ENCODE data around the gene BMF.
A peak's percentile ranks its signal among the peaks of the same experiment; 100 is the strongest.

The BMF gene

GRCh38 chr15:40047415-40048210 lies 61.1 kb downstream of the BMF start:
- DNase-seq: no peak

GRCh38 chr15:40046721-40047414 lies 61.8 kb downstream of the BMF start:
- DNase-seq: no peak

GRCh38 chr15:40045572-40046217 lies 63.0 kb downstream of the BMF start:
- no peak for DNase-seq

GRCh38 chr15:40044717-40045571 lies 63.7 kb downstream of the BMF start:
- peak; percentile 89 for DNase-seq

GRCh38 chr15:40043927-40044716 lies 64.6 kb downstream of the BMF start:
- DNase-seq: no peak

- DNase-seq: no peak
These were observed 65.8 kb downstream of the BMF start for GRCh38 chr15:40042791-40043320.

- no peak for DNase-seq
These were observed 67.9 kb downstream of the BMF start for GRCh38 chr15:40040770-40041169.

- no peak for DNase-seq
These were observed 68.4 kb downstream of the BMF start for GRCh38 chr15:40040293-40040635.

GRCh38 chr15:40038638-40039543 lies 69.8 kb downstream of the BMF start, which contains the start of gene SRP14:
SRP14 (minus strand) TSS chr15:40039181; CDS start chr15:40039116, 65 bp downstream.
- DNase-seq: peak; percentile 96

- DNase-seq: no peak
These were observed 70.4 kb downstream of the BMF start for GRCh38 chr15:40038275-40038637.

All from right forelimb (tissue), 1 donor.